SK-N-MC (cell line): ENCODE results near the gene DNAJC9.

Experiments used
- EZH2 ChIP-seq: fragments of 200-600 bp; sonication (generic); IDR thresholded peaks from one replicate; pipeline ENCODE4 v1.6.1; 2017; ENCODE audit warnings: antibody characterized with exemption
- FOXP2 ChIP-seq: optimal IDR thresholded peaks from 2 replicates; pipeline ENCODE3; 2011; ENCODE audit warnings: mild to moderate bottlenecking, moderate library complexity; ENCODE audit not compliant: insufficient read depth; ENCODE audit errors: extremely low read length, control extremely low read depth
- POLR2AphosphoS5 ChIP-seq: IDR thresholded peaks from 2 replicates; pipeline ENCODE4 v1.6.1; 2012; ENCODE audit warnings: mild to moderate bottlenecking, low read depth, low read length, borderline replicate concordance

GRCh38 chr10:73228247-73228646 is 18.8 kb downstream of the DNAJC9 start:
- TF ChIP-seq POLR2AphosphoS5, result no peak
- TF ChIP-seq EZH2, result no peak
- TF ChIP-seq FOXP2, result no peak
